CD4-positive, alpha-beta T cell treated with Interleukin-6 for 4 hours (primary cell): Measurements from ENCODE around the gene FITM2.

Experiments
- DNase-seq: peaks from one replicate; pipeline ENCODE4 v3.0.0-alpha.2; 2020; ENCODE audit warnings: mixed read lengths

FITM2 gene

GRCh38 chr20:44279228-44279627 is 31.8 kb downstream of the FITM2 start:
- no peak for DNase-seq

- no peak for DNase-seq
Observed at GRCh38 chr20:44274303-44275017, 36.5 kb downstream of the FITM2 start.

- DNase-seq, result no peak
Observed at GRCh38 chr20:44273231-44274215, 37.5 kb downstream of the FITM2 start.

GRCh38 chr20:44271915-44272663 is 38.9 kb downstream of the FITM2 start:
- peak; percentile 29 for DNase-seq

- DNase-seq, result no peak
Observed at GRCh38 chr20:44268802-44269201, 42.2 kb downstream of the FITM2 start.

GRCh38 chr20:44264287-44264686 is 46.7 kb downstream of the FITM2 start:
- no peak for DNase-seq

- no peak for DNase-seq
Observed at GRCh38 chr20:44258226-44258890, 52.6 kb downstream of the FITM2 start.

- no peak for DNase-seq
Observed at GRCh38 chr20:44256961-44257360, 54.0 kb downstream of the FITM2 start.

GRCh38 chr20:44255942-44256341 is 55.1 kb downstream of the FITM2 start:
- DNase-seq, result no peak

- no peak for DNase-seq
Observed at GRCh38 chr20:44254073-44254472, 56.9 kb downstream of the FITM2 start.

- no peak for DNase-seq
Observed at GRCh38 chr20:44253528-44253927, 57.5 kb downstream of the FITM2 start.
